IMR-90 (cell line): ENCODE data around the gene TRPC3. TPM values are rescaled to one million over a fixed set of nuclear protein-coding genes. Genes with fewer than 3 reads are reported as not detected.

Source experiments
- ATAC-seq: fragments of 200-7000 bp; cut with Tn5 transposase; 2 replicates; pipeline ENCODE4 v1.9.1; 2020; ENCODE audit warnings: low read depth, mild to moderate bottlenecking, moderate library complexity
- BruUV-seq: library from RNA; stranded (reverse); fragments of 400-500 nt; replicated peaks from 2 replicates; lab custom pipeline; 2021; lab: Mats Ljungman, UMichigan
- CTCF ChIA-PET: fragments of 300-600 bp; formaldehyde crosslinking; extraction: SDS; loops from one replicate; lab custom pipeline; 2021; ENCODE audit warnings: antibody characterized with exemption; lab: Yijun Ruan, JAX
- POLR2A ChIA-PET: fragments of 300-600 bp; sonication (Branson Sonifier 250); formaldehyde crosslinking; loops from one replicate; lab custom pipeline; 2022; ENCODE audit warnings: antibody characterized with exemption; ENCODE audit not compliant: unreplicated experiment; lab: Charles Lee
- DNase-seq: peaks from one replicate; pipeline ENCODE4 v3.0.0; 2013
- H2AFZ ChIP-seq: replicated peaks from 2 replicates; pipeline ENCODE3; 2013; ENCODE audit warnings: low read length, mild to moderate bottlenecking; ENCODE audit not compliant: poor library complexity
- H2AK5ac ChIP-seq: 2 replicates; pipeline ENCODE4 v1.6.1; 2013; ENCODE audit warnings: low read depth, low read length, inconsistent platforms
- H2AK9ac ChIP-seq: replicated peaks from 2 replicates; pipeline ENCODE3; 2013; ENCODE audit warnings: mild to moderate bottlenecking, low read depth, low read length, moderate library complexity; ENCODE audit not compliant: poor library complexity
- H2BK120ac ChIP-seq: 2 replicates; pipeline ENCODE4 v1.6.1; 2013; ENCODE audit warnings: low read depth, low read length, inconsistent platforms
- H2BK15ac ChIP-seq: 3 replicates; pipeline ENCODE4 v1.6.1; 2013; ENCODE audit warnings: low read depth, low read length, inconsistent platforms
- H2BK20ac ChIP-seq: 2 replicates; pipeline ENCODE4 v1.6.1; 2013; ENCODE audit warnings: low read depth, mild to moderate bottlenecking, inconsistent platforms, low read length, moderate library complexity
- H2BK5ac ChIP-seq: 2 replicates; pipeline ENCODE4 v1.6.1; 2013; ENCODE audit warnings: mild to moderate bottlenecking, low read depth, low read length, inconsistent platforms; ENCODE audit not compliant: poor library complexity, severe bottlenecking
- H3K14ac ChIP-seq: replicated peaks from 2 replicates; pipeline ENCODE4 v1.6.1; 2013; ENCODE audit warnings: low read depth, low read length, inconsistent platforms
- H3K18ac ChIP-seq: 2 replicates; pipeline ENCODE4 v1.6.1; 2013; ENCODE audit warnings: low read depth, low read length, control low read depth
- H3K23ac ChIP-seq: 2 replicates; pipeline ENCODE4 v1.6.1; 2013; ENCODE audit warnings: low read depth, low read length, inconsistent platforms
- H3K27ac ChIP-seq: 2 replicates; pipeline ENCODE4 v1.5.1; 2013; ENCODE audit warnings: mild to moderate bottlenecking, control low read depth, low read length; ENCODE audit not compliant: insufficient read depth
- H3K27me3 ChIP-seq: 2 replicates; pipeline ENCODE4 v1.6.1; 2013; ENCODE audit warnings: low read length; ENCODE audit not compliant: control insufficient read depth, insufficient read depth
- H3K36me3 ChIP-seq: 2 replicates; pipeline ENCODE4 v1.6.1; 2013; ENCODE audit warnings: low read length, mixed read lengths; ENCODE audit not compliant: control insufficient read depth, insufficient read depth
- H3K4ac ChIP-seq: 2 replicates; pipeline ENCODE4 v1.6.1; 2013; ENCODE audit warnings: low read depth, low read length, inconsistent platforms
- H3K4me1 ChIP-seq: 2 replicates; pipeline ENCODE4 v1.6.1; 2013; ENCODE audit warnings: low read length, mixed read lengths; ENCODE audit not compliant: control insufficient read depth, insufficient read depth
- H3K4me2 ChIP-seq: 2 replicates; pipeline ENCODE4 v1.6.1; 2013; ENCODE audit warnings: low read depth, mild to moderate bottlenecking, control low read depth, low read length, moderate library complexity
- H3K4me3 ChIP-seq: 2 replicates; pipeline ENCODE4 v1.5.1; 2013; ENCODE audit warnings: low read depth, mild to moderate bottlenecking, control low read depth, low read length, moderate library complexity; ENCODE audit not compliant: insufficient read depth
- H3K56ac ChIP-seq: 2 replicates; pipeline ENCODE4 v1.6.1; 2013; ENCODE audit warnings: low read length, inconsistent platforms; ENCODE audit not compliant: insufficient read depth; ENCODE audit errors: extremely low read depth
- H3K79me1 ChIP-seq, 2 experiments: 2 replicates each; pipeline ENCODE4 v1.6.1; 2013; ENCODE audit warnings: low read length in 2 of 2, inconsistent platforms in 1 of 2, low read depth in 1 of 2
- H3K9ac ChIP-seq: 2 replicates; pipeline ENCODE4 v1.6.1; 2013; ENCODE audit warnings: low read depth, low read length, control low read depth
- H3K9me1 ChIP-seq: 2 replicates; pipeline ENCODE4 v1.6.1; 2013; ENCODE audit warnings: low read length, inconsistent platforms; ENCODE audit not compliant: insufficient read depth
- H3K9me3 ChIP-seq: 2 replicates; pipeline ENCODE4 v1.6.1; 2013; ENCODE audit warnings: low read length; ENCODE audit not compliant: control insufficient read depth, insufficient read depth
- H4K20me1 ChIP-seq: 2 replicates; pipeline ENCODE4 v1.6.1; 2013; ENCODE audit warnings: low read length, inconsistent platforms; ENCODE audit not compliant: insufficient read depth
- H4K5ac ChIP-seq: 2 replicates; pipeline ENCODE4 v1.6.1; 2013; ENCODE audit warnings: mild to moderate bottlenecking, low read depth, low read length, control low read depth
- H4K8ac ChIP-seq, 2 experiments: 2 replicates each; pipeline ENCODE4 v1.6.1; 2013; ENCODE audit warnings: low read depth in 2 of 2, low read length in 2 of 2, control low read depth in 1 of 2, inconsistent platforms in 1 of 2
- H4K91ac ChIP-seq: 2 replicates; pipeline ENCODE4 v1.6.1; 2013; ENCODE audit warnings: low read depth, low read length, inconsistent platforms; ENCODE audit not compliant: insufficient read depth
- CHD1 ChIP-seq: IDR thresholded peaks from 2 replicates; pipeline ENCODE4 v1.6.1; 2012; ENCODE audit warnings: low read depth, low read length, improper control_type of control experiment
- CTCF ChIP-seq: conservative IDR thresholded peaks from 2 replicates; pipeline ENCODE4 v1.5.1; 2012; ENCODE audit warnings: mild to moderate bottlenecking, low read depth, low read length, improper control_type of control experiment
- POLR2A ChIP-seq: IDR thresholded peaks from 2 replicates; pipeline ENCODE4 v1.6.1; 2012; ENCODE audit warnings: mild to moderate bottlenecking, low read depth, low read length
- RAD21 ChIP-seq: IDR thresholded peaks from 2 replicates; pipeline ENCODE4 v1.6.1; 2012; ENCODE audit warnings: low read length, improper control_type of control experiment
- SMC3 ChIP-seq: fragments of 150-350 bp; IDR thresholded peaks from 2 replicates; pipeline ENCODE4 v1.6.1; 2016; ENCODE audit warnings: low read depth, mild to moderate bottlenecking, antibody characterized with exemption, low read length, moderate library complexity
- WGBS, 2 experiments: methylation state at CpG; one replicate each; pipeline versions ENCODE4 v1.1.5 to v1.1.7; 2013; ENCODE audit warnings: missing lambda C conversion rate in 2 of 2; ENCODE audit not compliant: insufficient read length in 1 of 2; ENCODE audit errors: extremely low coverage in 2 of 2; 5-methylcytosine and 5-hydroxymethylcytosine counted together
- dilution Hi-C: fragments of 300-500 bp; cut with HindIII; formaldehyde crosslinking; loops from one replicate; pipeline ENCODE4 v1.14.3; 2018; ENCODE audit warnings: low sequenced_read_pairs; ENCODE audit not compliant: unreplicated experiment
- in situ Hi-C: fragments of 300-500 bp; cut with MboI; formaldehyde crosslinking; loops from 3 replicates; pipeline ENCODE4 v1.14.3; 2019; ENCODE audit warnings: low sequenced_read_pairs, inconsistent platforms, mixed read lengths
- intact Hi-C: fragments of 100-400 bp; cut with micrococcal nuclease; formaldehyde crosslinking; loops from 2 replicates; pipeline ENCODE4 v1.10.0; 2022
- polyA plus RNA-seq, 3 experiments: library from polyadenylated mRNA; depleted of rRNA; stranded (reverse); fragments of >200 nt; gene quantifications; 2 replicates each; pipeline ENCODE4 v1.2.3, GENCODE V29; 2012; ENCODE audit warnings: low replicate concordance in 1 of 3
- total RNA-seq: library from RNA; depleted of rRNA; stranded (reverse); fragments of >200 nt; gene quantifications from 2 replicates; pipeline ENCODE4 v1.2.3, GENCODE V29; 2012

TRPC3 gene
- total and polyA plus RNA-seq, 2 of the 4 experiments (the other 2 are of a cell fraction) = 1.1 to 2.7 TPM

- H3K56ac ChIP-seq = peak overlapping the region; percentile 11; the same call in 1 of the 2 replicates
- peak overlapping the region; percentile 96 for H2AFZ ChIP-seq
- 0 out of 2 replicates have a peak overlapping the region, but pooled peaks have one; percentile 29 for H3K23ac ChIP-seq
- H3K36me3 ChIP-seq = no peaks in the 10 kb centered on the region
- ChIA-PET POLR2A (no interaction called here), CTCF (interaction anchor here (0.8 kb wide), 1 partner anchor 50 kb away, joined by 3 read pairs; no protein-coding TSS in a partner anchor)
- no peaks in the 10 kb centered on the region for H3K27me3 ChIP-seq
- H3K27ac ChIP-seq = no peak overlapping the region
- H4K8ac ChIP-seq = peak overlapping the region in 1 of 2 experiments; percentile 3; a peak in 1 of 4 replicates
- dilution Hi-C loops (no loop called here), in situ Hi-C loops (no loop called here), intact Hi-C loops (loop anchor here (1.0 to 5.0 kb wide), 6 partner anchors 49 to 269 kb away; partner anchors contain the start of gene BLTP1)
- H2BK20ac ChIP-seq = no peak overlapping the region
- peak overlapping the region; percentile 46; the same call in 1 of the 2 replicates for H3K4ac ChIP-seq
- peak overlapping the region; percentile 97 for H3K4me2 ChIP-seq
- peak; percentile 85 for ATAC-seq
- no peak overlapping the region for H2BK120ac ChIP-seq
- H2BK5ac ChIP-seq = no peak overlapping the region
- BruUV-seq = no TSS peak
- H4K20me1 ChIP-seq = no peaks in the 10 kb centered on the region
- H3K18ac ChIP-seq = no peak overlapping the region
- TF ChIP-seq SMC3 (peak; percentile 79), POLR2A (no peak), RAD21 (peak; percentile 78), CTCF (peak; percentile 79), CHD1 (no peak)
- peak; percentile 69 for DNase-seq
- peak overlapping the region; percentile 76 for H3K4me3 ChIP-seq
- H3K9me3 ChIP-seq = no peaks in the 10 kb centered on the region
- no peak overlapping the region for H3K14ac ChIP-seq
- H2BK15ac ChIP-seq = no peak overlapping the region
- no peaks in the 10 kb centered on the region for H3K9me1 ChIP-seq
- H2AK9ac ChIP-seq = peak overlapping the region; percentile 47
- no peak overlapping the region for H2AK5ac ChIP-seq
- peaks cover 0 to 4% of the 10 kb centered on the region in 2 experiments; a peak in 1 of 4 replicates for H3K79me1 ChIP-seq
- H4K5ac ChIP-seq = no peak overlapping the region
- H3K4me1 ChIP-seq = no peaks in the 10 kb centered on the region
- H4K91ac ChIP-seq = no peak overlapping the region
- whole genome bisulfite sequencing, 2 experiments = 0% methylated on average over 11 of the region's 34 CpGs; no CpG with 5 or more reads in 1 of the 2 experiments
- H3K9ac ChIP-seq = peak overlapping the region; percentile 82
Measured at GRCh38 chr4:121950212-121950679, 1.6 kb downstream of the TRPC3 start.
